ENCODE results near the gene LAMTOR2. TPM values are rescaled to one million over a fixed set of nuclear protein-coding genes. Genes with fewer than 3 reads are reported as not detected.

The LAMTOR2 gene
- polyA plus RNA-seq, 2 donors, result 82.6 to 101 TPM

GRCh38 chr1:156090138-156090839 is 35.7 kb downstream of the LAMTOR2 start:
- Histone ChIP-seq H3K27me3 (ENCODE audit: control insufficient read depth in 1 of 2, insufficient read depth in 2 of 2, low read length in 2 of 2) (no peaks in the 10 kb centered on the region), H3K27ac (ENCODE audit: low read depth in 2 of 2, low read length in 1 of 2) (no peak overlapping the region), H3K36me3 (ENCODE audit: control insufficient read depth in 2 of 2, insufficient read depth in 2 of 2, low read length in 1 of 2) (no peaks in the 10 kb centered on the region), H3K4me3 (ENCODE audit: low read depth in 1 of 2, low read length in 2 of 2) (no peak overlapping the region), H3K4me1 (ENCODE audit: control insufficient read depth in 2 of 2, insufficient read depth in 2 of 2, low read length in 1 of 2) (no peaks in the 10 kb centered on the region), H3K9me3 (ENCODE audit: control insufficient read depth in 2 of 2, insufficient read depth in 1 of 2, low read depth in 1 of 2, low read length in 1 of 2) (no peaks in the 10 kb centered on the region)
- WGBS, 2 donors, result 37 to 40% methylated on average over 5 of the region's 5 CpGs

- Histone ChIP-seq H3K27me3 (ENCODE audit: control insufficient read depth in 1 of 2, insufficient read depth in 2 of 2, low read length in 2 of 2) (no peaks in the 10 kb centered on the region), H3K4me1 (ENCODE audit: control insufficient read depth in 2 of 2, insufficient read depth in 2 of 2, low read length in 1 of 2) (peaks cover 0 to 3% of the 10 kb centered on the region in 2 donors), H3K36me3 (ENCODE audit: control insufficient read depth in 2 of 2, insufficient read depth in 2 of 2, low read length in 1 of 2) (no peaks in the 10 kb centered on the region), H3K9me3 (ENCODE audit: control insufficient read depth in 2 of 2, insufficient read depth in 1 of 2, low read depth in 1 of 2, low read length in 1 of 2) (no peaks in the 10 kb centered on the region), H3K27ac (ENCODE audit: low read depth in 2 of 2, low read length in 1 of 2) (no peak overlapping the region), H3K4me3 (ENCODE audit: low read depth in 1 of 2, low read length in 2 of 2) (no peak overlapping the region)
- WGBS, 2 donors, result 33 to 37% methylated on average over 14 of the region's 14 CpGs
Measured at GRCh38 chr1:156090840-156091188, 36.2 kb downstream of the LAMTOR2 start.

- H3K27ac ChIP-seq (ENCODE audit: low read depth in 2 of 2, low read length in 1 of 2), result no peak overlapping the region
- no peak overlapping the region for H3K4me3 ChIP-seq (ENCODE audit: low read depth in 1 of 2, low read length in 2 of 2)
- peaks cover 0 to 2% of the 10 kb centered on the region in 2 donors for H3K36me3 ChIP-seq (ENCODE audit: control insufficient read depth in 2 of 2, insufficient read depth in 2 of 2, low read length in 1 of 2)
- peaks cover under 1 to 3% of the 10 kb centered on the region in 2 donors for H3K4me1 ChIP-seq (ENCODE audit: control insufficient read depth in 2 of 2, insufficient read depth in 2 of 2, low read length in 1 of 2)
- H3K9me3 ChIP-seq (ENCODE audit: control insufficient read depth in 2 of 2, insufficient read depth in 1 of 2, low read depth in 1 of 2, low read length in 1 of 2), result no peaks in the 10 kb centered on the region
- no peaks in the 10 kb centered on the region for H3K27me3 ChIP-seq (ENCODE audit: control insufficient read depth in 1 of 2, insufficient read depth in 2 of 2, low read length in 2 of 2)
- 71 to 72% methylated on average over 2 of the region's 2 CpGs for WGBS, 2 donors
Measured at GRCh38 chr1:156091610-156092009, 37.0 kb downstream of the LAMTOR2 start.

- H3K27me3 ChIP-seq (ENCODE audit: control insufficient read depth in 1 of 2, insufficient read depth in 2 of 2, low read length in 2 of 2), result no peaks in the 10 kb centered on the region
- peaks cover 9 to 16% of the 10 kb centered on the region in 2 donors for H3K4me1 ChIP-seq (ENCODE audit: control insufficient read depth in 2 of 2, insufficient read depth in 2 of 2, low read length in 1 of 2)
- WGBS, 2 donors, result 50 to 54% methylated on average over 3 of the region's 3 CpGs
- H3K27ac ChIP-seq (ENCODE audit: low read depth in 2 of 2, low read length in 1 of 2), result peak overlapping the region; percentile 45 to 94
- H3K36me3 ChIP-seq (ENCODE audit: control insufficient read depth in 2 of 2, insufficient read depth in 2 of 2, low read length in 1 of 2), result peaks cover 0 to 2% of the 10 kb centered on the region in 2 donors
- no peak overlapping the region for H3K4me3 ChIP-seq (ENCODE audit: low read depth in 1 of 2, low read length in 2 of 2)
- no peaks in the 10 kb centered on the region for H3K9me3 ChIP-seq (ENCODE audit: control insufficient read depth in 2 of 2, insufficient read depth in 1 of 2, low read depth in 1 of 2, low read length in 1 of 2)
Measured at GRCh38 chr1:156095906-156096508, 41.4 kb downstream of the LAMTOR2 start.

GRCh38 chr1:156096640-156097391 is 42.2 kb downstream of the LAMTOR2 start:
- Histone ChIP-seq H3K4me1 (ENCODE audit: control insufficient read depth in 2 of 2, insufficient read depth in 2 of 2, low read length in 1 of 2) (peaks cover 9 to 19% of the 10 kb centered on the region in 2 donors), H3K4me3 (ENCODE audit: low read depth in 1 of 2, low read length in 2 of 2) (no peak overlapping the region), H3K27ac (ENCODE audit: low read depth in 2 of 2, low read length in 1 of 2) (peak overlapping the region; percentile 63 to 94), H3K27me3 (ENCODE audit: control insufficient read depth in 1 of 2, insufficient read depth in 2 of 2, low read length in 2 of 2) (no peaks in the 10 kb centered on the region), H3K9me3 (ENCODE audit: control insufficient read depth in 2 of 2, insufficient read depth in 1 of 2, low read depth in 1 of 2, low read length in 1 of 2) (no peaks in the 10 kb centered on the region), H3K36me3 (ENCODE audit: control insufficient read depth in 2 of 2, insufficient read depth in 2 of 2, low read length in 1 of 2) (peaks cover 0 to 2% of the 10 kb centered on the region in 2 donors)
- WGBS, 2 donors, result 15 to 18% methylated on average over 14 of the region's 14 CpGs

GRCh38 chr1:156097499-156098178 is 43.1 kb downstream of the LAMTOR2 start:
- Histone ChIP-seq H3K36me3 (ENCODE audit: control insufficient read depth in 2 of 2, insufficient read depth in 2 of 2, low read length in 1 of 2) (peaks cover 0 to 2% of the 10 kb centered on the region in 2 donors), H3K27me3 (ENCODE audit: control insufficient read depth in 1 of 2, insufficient read depth in 2 of 2, low read length in 2 of 2) (no peaks in the 10 kb centered on the region), H3K9me3 (ENCODE audit: control insufficient read depth in 2 of 2, insufficient read depth in 1 of 2, low read depth in 1 of 2, low read length in 1 of 2) (no peaks in the 10 kb centered on the region), H3K4me1 (ENCODE audit: control insufficient read depth in 2 of 2, insufficient read depth in 2 of 2, low read length in 1 of 2) (peaks cover 16 to 25% of the 10 kb centered on the region in 2 donors), H3K4me3 (ENCODE audit: low read depth in 1 of 2, low read length in 2 of 2) (peak overlapping the region in 1 of 2 donors; percentile 5), H3K27ac (ENCODE audit: low read depth in 2 of 2, low read length in 1 of 2) (peak overlapping the region; percentile 63 to 94)
- WGBS, 2 donors, result 84 to 89% methylated on average over 9 of the region's 9 CpGs

- no peaks in the 10 kb centered on the region for H3K9me3 ChIP-seq (ENCODE audit: control insufficient read depth in 2 of 2, insufficient read depth in 1 of 2, low read depth in 1 of 2, low read length in 1 of 2)
- peaks cover 0 to 2% of the 10 kb centered on the region in 2 donors for H3K36me3 ChIP-seq (ENCODE audit: control insufficient read depth in 2 of 2, insufficient read depth in 2 of 2, low read length in 1 of 2)
- peaks cover 26 to 36% of the 10 kb centered on the region in 2 donors for H3K4me1 ChIP-seq (ENCODE audit: control insufficient read depth in 2 of 2, insufficient read depth in 2 of 2, low read length in 1 of 2)
- no peak overlapping the region for H3K4me3 ChIP-seq (ENCODE audit: low read depth in 1 of 2, low read length in 2 of 2)
- H3K27me3 ChIP-seq (ENCODE audit: control insufficient read depth in 1 of 2, insufficient read depth in 2 of 2, low read length in 2 of 2), result no peaks in the 10 kb centered on the region
- peak overlapping the region in 1 of 2 donors; percentile 37 for H3K27ac ChIP-seq (ENCODE audit: low read depth in 2 of 2, low read length in 1 of 2)
- 76 to 93% methylated on average over 2 of the region's 2 CpGs for WGBS, 2 donors
Measured at GRCh38 chr1:156098784-156099183, 44.2 kb downstream of the LAMTOR2 start.

- peak overlapping the region in 1 of 2 donors; percentile 37 for H3K27ac ChIP-seq (ENCODE audit: low read depth in 2 of 2, low read length in 1 of 2)
- H3K4me1 ChIP-seq (ENCODE audit: control insufficient read depth in 2 of 2, insufficient read depth in 2 of 2, low read length in 1 of 2), result peaks cover 31 to 39% of the 10 kb centered on the region in 2 donors
- H3K9me3 ChIP-seq (ENCODE audit: control insufficient read depth in 2 of 2, insufficient read depth in 1 of 2, low read depth in 1 of 2, low read length in 1 of 2), result no peaks in the 10 kb centered on the region
- WGBS, 2 donors, result 80 to 87% methylated on average over 3 of the region's 3 CpGs
- no peaks in the 10 kb centered on the region for H3K27me3 ChIP-seq (ENCODE audit: control insufficient read depth in 1 of 2, insufficient read depth in 2 of 2, low read length in 2 of 2)
- H3K4me3 ChIP-seq (ENCODE audit: low read depth in 1 of 2, low read length in 2 of 2), result no peak overlapping the region
- peaks cover 0 to 2% of the 10 kb centered on the region in 2 donors for H3K36me3 ChIP-seq (ENCODE audit: control insufficient read depth in 2 of 2, insufficient read depth in 2 of 2, low read length in 1 of 2)
Measured at GRCh38 chr1:156099282-156099681, 44.7 kb downstream of the LAMTOR2 start.

Data from esophagus (tissue), 2 donors.